HL-60 (cell line): ENCODE results near the gene PRSS27.
A peak's percentile ranks its signal among the peaks of the same experiment; 100 is the strongest.

Source experiments
- CTCF ChIP-seq: IDR thresholded peaks from one replicate; pipeline ENCODE4 v1.5.1; 2011; ENCODE audit warnings: low read length, control low read depth, inconsistent platforms; ENCODE audit not compliant: insufficient read depth
- GABPA ChIP-seq: IDR thresholded peaks from 2 replicates; pipeline ENCODE4 v1.6.1; 2012; ENCODE audit warnings: low read depth
- POLR2AphosphoS5 ChIP-seq: IDR thresholded peaks from 2 replicates; pipeline ENCODE4 v1.6.1; 2012; ENCODE audit warnings: low read depth
- REST ChIP-seq: IDR thresholded peaks from 2 replicates; pipeline ENCODE4 v1.6.1; 2012; ENCODE audit warnings: low read depth; ENCODE audit not compliant: insufficient replicate concordance
- SPI1 ChIP-seq: IDR thresholded peaks from 2 replicates; pipeline ENCODE4 v1.6.1; 2012; ENCODE audit warnings: low read depth, mild to moderate bottlenecking, borderline replicate concordance

GRCh38 chr16:2755158-2755557 is 35.1 kb upstream of the PRSS27 start:
- TF ChIP-seq CTCF (no peak), REST (no peak), POLR2AphosphoS5 (no peak), GABPA (no peak), SPI1 (peak; percentile 37; the same call in 1 of the 2 replicates)
